NK-92 (cell line): ENCODE measurements around the gene NLGN3.

Source experiments
- DNase-seq: peaks from one replicate; lab custom pipeline; 2025; ENCODE audit not compliant: unreplicated experiment; lab: John Stamatoyannopoulos, UW

Gene NLGN3

DNA sequence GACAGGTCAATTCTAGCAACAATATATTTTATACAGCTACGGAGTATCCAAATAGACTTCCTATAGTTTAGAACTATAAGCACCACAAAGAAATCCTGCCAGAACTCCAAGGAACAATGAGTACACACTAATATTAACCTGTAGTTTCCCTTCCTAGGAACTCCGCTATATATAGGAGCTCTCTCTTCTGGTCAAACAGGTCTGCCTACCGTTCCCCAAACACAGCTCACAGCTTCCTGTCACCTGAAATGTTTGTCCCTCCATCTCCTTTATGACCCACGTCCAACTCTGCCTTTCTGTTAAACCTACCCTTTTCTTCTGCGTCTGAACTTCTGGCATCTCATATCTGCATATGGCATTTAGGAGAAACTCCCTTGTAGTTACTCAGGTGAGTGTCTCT, 67.9 kb downstream of the NLGN3 start:
- DNase-seq = no peak

DNA sequence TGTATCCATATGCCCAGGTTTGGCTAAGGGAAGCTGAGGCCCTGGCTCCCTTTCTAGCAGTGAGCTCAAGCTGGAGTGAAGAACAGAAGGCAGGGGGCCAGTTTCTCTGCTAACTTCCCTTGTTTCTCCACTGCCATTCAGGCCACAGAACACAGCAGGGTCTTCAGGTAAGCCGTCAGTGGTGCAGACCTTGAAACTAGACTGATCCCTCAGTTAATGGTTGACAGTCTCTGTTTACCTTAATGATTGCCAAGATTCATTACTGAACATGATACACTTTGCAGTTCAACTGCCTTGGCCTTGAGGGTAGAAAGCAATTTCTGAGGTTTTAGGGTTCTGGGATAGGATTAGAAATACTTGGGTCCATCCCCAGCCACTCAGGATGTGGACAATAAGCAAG, 69.5 kb downstream of the NLGN3 start:
- DNase-seq = no peak

DNA sequence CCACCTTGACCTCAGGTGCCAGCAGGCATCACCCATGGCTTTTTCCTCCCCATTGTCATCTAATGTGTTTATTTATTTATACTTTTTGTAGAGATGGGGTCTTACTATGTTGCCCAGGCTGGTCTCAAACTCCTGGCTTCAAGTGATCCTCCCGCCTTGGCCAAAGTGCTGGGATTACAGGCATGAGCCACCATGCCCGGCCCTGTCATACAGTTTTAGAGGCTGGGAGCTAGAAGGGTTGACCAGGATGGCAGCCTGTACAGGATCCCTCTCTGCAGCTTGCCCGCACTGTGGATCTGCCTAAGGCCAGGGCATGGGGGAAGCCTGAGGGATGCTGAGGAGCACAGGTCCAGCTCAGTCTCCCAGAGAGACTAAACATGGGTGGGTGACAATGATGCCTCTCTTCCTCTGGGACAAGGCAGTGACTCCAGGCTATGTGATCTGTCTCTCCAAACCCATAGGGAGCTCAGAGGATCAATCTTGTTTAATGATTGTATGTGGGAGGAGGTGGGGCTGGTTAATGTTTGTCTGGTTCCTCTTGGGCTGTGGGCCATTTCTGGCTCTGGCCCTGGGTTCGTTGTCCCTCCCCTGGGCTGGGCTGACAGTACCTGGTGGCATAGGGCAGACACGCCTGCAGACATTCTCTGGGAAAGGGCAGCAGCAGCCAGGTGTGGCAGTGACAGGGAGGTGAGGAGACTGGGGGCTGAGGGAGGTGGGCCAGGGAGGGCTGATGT, 70.1 kb downstream of the NLGN3 start:
- DNase-seq = no peak

DNA sequence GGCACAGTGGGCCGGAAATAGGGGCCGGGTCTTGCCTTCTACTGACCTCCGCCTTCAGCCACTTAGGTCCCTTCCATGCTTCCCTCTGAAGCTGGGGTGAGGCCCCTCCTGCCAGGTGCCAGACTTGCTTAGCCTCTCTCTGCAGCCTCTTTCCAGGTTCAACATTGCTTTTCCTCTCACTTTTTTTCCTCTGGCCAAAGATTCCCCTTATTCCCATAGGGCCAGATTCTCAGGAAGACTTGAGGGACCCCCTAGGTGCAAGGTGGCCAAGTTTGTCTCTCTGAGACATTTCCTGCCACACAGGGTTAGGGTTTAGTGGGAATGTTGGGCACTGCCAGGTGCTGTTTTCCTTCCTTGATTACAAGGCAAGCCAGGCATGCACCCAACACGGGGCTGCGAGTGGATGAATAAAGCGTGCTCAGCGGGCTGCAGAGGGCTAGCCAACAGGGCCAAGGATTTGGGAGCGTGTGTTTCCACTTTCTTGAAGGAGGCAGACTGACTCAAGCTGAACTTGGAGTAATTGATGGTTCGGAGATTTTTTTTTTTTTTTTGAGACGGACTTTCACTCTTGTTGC, 70.8 kb downstream of the NLGN3 start:
- no peak for DNase-seq

DNA sequence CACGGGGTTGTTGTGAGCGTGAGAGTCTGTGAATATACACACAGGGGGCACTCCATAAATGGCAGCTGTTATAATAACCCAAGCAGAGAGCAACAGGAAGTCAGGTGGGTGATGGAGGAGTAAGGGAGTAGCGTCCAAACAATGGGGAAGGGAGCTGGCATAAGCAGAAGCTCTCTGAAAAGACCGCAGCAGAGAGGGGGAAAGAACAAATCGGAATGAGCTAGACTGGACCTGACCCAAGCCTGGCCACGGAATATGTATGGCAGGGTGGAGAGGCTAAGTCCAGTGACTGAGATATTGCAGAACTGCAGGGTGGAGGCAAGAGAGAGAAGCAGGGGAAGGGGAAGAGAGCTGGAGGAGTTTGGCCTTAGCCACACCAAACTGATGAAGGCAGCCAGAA, 71.8 kb downstream of the NLGN3 start:
- DNase-seq = no peak

DNA sequence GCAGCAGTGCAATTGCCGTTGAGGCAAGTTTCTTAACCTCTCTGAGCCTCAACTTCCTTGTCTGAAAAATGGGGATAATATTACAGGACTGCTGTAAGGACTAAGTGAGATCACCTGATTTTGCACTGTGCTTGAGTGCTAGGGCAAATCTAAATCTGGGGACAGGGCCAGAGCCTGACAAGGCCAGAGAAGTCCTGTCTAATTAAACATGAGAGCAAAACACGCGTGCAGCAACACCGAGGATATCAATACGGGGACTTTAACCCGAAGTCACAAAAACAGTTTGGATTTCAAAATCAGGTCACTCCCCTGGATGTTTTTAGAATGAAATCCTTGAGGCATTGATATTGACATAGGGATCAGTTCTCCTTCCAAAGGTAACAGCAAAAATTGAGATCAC, 72.7 kb downstream of the NLGN3 start:
- DNase-seq = no peak
